Measurements from ENCODE around the gene TMEM89.

Gene TMEM89, protein sequence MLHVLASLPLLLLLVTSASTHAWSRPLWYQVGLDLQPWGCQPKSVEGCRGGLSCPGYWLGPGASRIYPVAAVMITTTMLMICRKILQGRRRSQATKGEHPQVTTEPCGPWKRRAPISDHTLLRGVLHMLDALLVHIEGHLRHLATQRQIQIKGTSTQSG

DNA sequence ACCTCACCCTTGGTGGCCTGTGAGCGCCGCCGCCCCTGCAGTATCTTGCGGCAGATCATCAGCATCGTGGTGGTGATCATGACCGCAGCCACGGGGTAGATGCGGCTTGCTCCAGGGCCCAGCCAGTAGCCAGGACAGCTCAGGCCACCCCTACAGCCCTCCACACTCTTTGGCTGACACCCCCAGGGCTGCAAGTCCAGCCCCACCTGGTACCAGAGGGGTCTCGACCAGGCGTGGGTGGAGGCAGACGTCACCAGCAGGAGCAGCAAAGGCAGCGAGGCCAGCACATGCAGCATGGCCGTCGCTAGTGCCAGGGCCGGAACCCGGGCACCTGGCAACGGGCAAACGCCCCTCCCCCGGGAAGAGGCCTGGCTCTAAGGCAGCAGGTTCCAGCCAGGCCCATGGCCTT lies at the start of gene TMEM89:
TSS of gene TMEM89 (minus strand) at position 309 of the 409 bp plus-strand sequence. CDS start at position 296, 13 bp downstream.
- DNase-seq, result no peak

DNA sequence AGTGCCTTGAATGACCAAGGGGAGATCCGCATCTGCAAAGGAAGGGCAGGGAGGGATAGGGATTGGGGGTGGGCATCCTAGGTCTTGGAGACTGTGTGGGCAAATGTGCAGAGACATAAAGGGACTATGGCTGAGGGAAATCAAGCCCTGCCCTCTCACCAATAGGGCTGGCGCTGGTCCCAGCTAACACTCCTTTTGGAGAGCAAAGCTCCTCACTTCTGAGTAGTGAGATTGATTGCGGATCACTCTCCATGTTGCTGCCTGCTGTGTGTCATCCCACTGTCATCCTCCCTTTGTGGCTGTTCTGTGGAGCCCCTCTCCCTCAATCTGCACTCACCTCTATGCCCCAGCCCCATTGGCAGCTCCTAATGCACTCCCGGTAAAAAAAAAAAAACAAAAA lies 43.4 kb upstream of the TMEM89 start:
- DNase-seq, result no peak

DNA sequence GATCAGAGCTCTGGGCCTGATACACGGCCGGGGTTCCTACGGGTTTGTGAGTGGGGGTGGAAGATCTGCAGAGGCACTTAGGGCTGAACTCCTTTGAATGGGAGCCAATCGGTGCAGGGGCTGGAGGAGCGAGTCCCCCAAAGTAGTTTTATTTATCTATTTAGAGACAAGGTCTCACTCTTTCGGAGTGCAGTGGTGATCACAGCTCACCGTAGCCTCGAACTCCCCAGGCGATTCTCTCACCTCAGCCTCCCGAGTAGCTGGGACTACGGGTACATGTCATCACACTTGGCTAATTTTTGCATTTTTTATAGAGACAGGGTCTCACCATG lies 42.7 kb upstream of the TMEM89 start:
- no peak for DNase-seq

DNA sequence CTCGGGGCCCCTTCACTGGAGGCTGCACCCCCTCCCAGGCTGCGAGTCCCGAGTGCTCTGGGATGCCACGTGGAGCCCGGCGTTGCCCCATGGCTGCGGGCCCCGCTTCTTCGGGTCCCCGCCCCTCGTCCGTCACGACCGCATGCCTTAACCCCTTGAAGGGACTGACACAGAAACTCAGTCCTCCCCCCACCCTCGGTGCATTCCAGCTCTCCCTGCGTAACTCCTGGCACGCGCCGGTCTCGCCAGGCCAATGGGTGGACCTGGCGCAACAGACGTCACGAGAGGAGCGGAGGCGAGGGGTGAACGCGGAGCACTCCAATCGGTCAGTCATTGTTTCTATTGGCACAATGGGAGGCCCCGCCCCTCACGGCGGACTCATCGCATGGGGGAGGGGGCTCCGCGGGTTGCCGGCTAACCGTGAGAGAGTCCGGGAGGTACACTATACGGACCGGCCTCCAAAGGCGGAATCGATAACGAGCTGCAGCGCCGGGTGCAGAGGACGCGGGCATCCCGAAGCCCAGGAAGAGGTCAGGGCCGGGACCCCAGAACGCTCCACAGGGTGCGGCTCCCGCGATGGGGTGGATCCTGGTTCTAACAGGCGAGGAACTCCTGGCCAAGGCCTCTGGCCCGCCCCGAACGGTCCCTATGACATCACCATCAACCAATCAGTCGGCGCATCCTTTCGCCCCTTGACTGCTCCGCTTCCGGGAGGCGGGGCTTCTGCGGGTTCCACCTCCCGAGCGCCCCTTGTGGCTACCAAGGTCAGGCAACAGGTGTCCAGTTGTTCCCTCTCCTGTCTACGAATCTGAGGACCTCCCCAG lies 42.1 kb upstream of the TMEM89 start:
- peak; percentile 96 to 98 for DNase-seq

DNA sequence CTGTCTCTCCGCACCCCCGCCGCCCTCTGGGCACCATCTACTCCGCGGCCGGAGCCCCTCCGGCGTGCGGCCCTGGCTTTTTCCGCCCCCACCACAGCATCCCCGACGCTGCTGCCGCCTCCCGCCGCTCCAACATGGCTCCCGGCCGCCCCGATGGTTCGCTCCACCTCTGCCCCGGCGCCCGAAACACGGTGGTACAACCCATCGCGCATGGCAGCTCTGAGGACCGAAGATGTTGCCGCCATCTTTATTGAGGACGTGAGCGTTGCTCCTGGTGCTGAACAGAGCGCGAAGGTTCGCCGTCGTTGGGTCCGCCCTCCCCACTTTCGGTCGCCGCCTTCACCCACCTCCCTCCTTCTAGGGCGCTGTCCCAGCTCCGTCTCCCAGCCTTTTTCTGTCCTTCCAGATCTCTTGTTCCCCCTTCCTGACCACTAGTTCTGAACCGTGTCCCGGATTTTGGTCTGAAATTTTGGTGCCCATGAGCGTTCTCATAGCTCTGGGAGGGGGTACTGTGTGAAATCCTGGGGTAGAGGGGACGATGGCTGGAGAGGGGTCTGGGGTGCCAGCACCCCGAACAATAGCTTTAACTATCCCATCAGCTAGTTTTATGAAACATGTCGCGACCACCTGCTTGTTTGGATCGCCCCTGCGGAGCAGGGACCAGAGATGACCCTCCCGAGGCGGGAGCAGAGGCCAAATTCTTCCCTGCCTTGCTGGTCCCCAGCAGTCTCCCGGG lies 41.4 kb upstream of the TMEM89 start, which contains the start of gene CELSR3:
TSS of gene CELSR3 (minus strand) at position 134 of the 736 bp plus-strand sequence. CDS start 252 bp downstream, outside the sequence.
- DNase-seq, result peak; percentile 43 to 91

DNA sequence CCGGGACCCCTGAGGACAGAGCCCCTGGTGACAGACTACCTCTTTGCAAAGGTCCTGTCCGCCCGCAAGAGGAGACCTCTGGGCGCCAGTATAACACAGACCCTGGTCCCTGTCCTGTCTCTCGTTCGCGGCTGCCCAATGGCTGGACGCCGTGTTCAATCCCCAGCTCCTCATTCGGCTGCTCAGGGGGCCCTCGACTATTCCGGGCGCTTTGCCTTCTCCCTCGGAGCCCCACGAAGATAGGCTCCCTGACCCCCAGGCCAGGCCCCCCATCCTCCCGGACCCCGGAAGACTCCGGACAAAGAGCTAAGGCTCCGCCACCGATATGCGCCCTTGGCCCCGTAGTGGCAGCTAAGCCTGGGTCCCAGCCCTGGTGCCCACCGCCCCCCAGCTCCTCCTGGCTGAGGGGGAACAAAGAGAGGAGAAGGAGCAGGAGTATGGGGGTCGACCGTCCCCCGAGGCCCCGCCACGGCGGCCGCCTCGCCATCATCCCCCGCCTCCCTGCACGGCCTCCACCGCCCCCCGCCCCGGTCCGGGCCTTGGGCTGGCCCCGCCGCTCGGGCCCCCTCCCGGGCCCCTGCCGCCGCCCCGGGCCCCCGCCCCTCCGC lies 40.7 kb upstream of the TMEM89 start:
- no peak for DNase-seq

DNA sequence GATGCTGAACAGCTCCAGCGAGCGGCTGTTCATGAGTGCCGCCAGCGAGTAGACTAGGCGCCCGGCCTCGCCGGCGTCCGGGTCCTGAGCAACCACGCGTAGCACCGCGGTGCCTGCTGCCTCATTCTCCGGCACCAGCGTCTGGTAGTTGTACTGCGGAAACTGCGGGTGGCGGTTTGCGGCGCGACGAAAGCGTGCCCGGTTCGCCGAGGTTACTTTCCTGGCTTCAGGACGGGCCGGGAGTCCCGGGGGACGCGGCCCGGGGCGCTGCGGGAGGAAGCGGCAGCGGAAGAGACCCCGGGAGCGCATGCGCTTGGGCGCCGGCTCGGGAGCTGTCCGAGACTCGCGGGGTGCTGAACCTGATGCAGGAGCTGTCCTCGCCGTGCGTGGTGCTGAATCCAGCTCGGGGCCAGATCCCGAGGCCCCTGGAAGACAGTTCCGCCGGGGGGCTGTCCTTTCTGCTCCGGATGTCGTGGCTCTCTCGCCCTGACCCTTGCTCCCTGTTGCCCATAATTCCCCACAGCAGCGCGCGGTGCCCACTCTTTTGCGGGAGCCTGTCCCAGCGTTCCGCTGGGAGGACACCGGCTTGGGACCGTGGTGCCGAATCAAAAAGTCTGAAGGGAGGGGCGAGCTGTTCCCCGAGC lies 40.1 kb upstream of the TMEM89 start:
- DNase-seq, result no peak

DNA sequence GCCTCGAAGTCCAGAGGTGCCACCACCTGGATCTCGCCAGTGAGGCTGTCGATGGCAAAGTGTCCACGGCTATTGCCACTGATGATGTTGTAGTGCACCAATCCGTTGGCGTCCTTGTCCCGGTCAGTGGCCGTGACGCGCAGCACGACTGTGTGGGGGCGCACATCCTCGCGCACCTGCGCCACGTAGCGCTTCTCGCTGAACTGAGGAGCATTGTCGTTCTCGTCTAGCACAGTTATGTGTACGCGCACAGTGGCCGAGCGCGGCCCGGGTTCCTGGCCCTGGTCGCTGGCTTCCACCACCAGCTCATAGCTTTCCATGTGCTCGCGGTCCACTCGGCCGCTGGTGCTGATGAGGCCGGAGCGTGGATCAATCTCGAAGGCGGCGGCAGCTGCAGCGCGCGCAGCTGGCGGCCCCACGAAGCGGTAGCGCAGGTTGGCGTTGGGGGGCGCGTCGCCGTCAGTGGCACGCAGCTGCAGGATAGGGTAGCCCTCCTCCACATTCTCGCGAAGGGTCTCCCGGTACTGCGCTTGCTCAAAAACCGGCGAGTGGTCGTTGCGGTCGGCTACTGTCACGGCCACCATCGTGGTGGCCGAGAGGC lies 39.3 kb upstream of the TMEM89 start:
- DNase-seq, result no peak

DNA sequence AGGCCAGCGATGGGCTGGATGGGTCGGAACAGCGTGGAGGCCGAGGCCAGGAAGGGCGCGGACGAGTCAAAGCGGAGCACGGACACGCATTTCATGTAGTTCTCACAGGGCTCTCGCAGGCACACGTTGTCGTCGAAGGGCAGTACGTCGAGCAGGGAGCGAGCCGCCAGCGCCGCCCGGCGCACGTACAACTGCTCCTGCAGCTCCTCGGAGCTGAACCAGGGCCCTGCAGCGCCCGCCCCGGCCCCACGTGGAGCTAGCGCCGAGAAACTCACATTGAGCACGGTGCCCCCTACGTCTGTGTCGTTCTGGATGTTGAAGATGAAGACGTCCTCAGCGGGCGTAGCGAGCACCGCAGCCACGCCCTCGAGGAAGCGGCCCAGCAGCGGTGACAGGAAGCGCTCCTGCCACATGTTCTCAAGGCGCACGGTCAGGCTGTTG lies 35.3 kb upstream of the TMEM89 start:
- no peak for DNase-seq

DNA sequence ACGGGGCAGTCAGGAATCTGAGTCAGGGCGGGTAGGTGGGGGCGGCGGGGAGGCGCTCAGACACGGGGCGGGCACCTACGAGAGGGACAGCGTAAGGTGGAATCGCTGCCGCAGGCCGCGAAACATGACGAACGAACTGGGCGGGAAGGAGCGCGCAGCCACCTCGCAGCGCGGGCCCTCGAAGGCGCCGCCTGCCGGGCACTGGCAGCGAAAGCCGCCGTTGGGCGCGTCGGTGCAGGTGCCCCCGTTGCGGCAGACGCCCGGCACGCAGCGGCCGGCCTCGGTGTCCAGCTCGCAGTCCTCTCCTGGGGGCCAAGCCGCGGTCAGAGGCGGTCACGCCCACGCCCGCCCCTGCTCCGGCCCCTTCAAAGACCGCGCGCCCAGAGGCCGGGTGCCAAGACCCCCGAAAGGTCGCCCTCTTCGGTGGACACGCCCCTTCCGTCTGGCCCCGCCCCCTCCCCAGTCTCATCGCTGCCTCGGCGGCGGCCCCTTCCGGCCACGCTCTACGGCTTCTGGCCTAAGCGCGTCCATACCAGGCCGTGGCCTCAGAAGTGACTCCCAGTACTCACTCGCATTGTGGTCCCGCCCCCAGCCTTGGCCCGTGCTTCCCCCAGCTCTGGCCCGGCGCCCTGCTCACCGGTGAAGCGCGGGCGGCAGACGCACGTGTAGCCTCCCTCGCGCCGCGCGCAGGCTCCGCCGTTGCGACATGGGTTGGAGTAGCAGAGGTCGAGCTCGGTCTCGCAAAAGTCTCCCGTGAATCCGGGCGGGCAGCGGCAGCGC lies 34.7 kb upstream of the TMEM89 start:
- DNase-seq, result no peak

DNA sequence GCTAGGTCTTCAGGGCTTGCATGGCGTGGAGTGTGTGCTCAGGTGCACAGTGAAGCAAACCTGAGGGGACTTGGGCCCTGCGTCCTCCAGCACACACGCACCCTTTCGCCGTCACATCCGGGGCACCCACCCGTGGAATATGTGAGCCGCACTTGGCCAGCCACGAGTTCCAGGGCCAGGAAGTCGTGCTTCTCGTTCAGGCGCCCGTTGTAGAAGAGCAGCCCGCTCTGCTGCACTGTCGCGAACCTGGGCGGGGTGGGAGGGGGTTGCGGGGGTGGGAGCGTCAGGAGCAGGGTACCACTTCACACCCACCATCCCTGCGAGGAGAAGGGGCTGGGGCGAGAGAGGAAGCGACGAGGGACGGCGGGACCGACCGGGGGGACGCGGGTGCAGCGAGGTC lies 34.0 kb upstream of the TMEM89 start:
- no peak for DNase-seq

DNA sequence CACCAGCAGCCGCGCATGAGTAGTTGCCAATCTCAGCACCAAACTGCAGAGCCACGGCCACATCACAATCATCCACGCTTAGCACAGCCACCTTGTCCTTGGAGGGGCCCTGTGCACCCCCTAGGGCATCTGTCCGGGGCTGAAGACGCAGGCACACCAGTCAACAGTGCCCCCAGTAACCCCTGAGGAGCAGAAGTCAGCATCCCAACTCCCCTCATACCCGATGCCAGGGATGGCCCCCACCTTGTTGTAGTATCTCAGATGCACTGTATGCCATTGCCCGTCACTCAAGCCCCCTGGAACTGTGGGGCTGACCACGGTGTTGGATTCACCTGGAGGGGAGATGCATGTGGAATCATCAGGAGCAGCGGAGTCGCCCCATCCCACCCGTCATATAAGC lies 33.5 kb upstream of the TMEM89 start:
- no peak for DNase-seq

DNA sequence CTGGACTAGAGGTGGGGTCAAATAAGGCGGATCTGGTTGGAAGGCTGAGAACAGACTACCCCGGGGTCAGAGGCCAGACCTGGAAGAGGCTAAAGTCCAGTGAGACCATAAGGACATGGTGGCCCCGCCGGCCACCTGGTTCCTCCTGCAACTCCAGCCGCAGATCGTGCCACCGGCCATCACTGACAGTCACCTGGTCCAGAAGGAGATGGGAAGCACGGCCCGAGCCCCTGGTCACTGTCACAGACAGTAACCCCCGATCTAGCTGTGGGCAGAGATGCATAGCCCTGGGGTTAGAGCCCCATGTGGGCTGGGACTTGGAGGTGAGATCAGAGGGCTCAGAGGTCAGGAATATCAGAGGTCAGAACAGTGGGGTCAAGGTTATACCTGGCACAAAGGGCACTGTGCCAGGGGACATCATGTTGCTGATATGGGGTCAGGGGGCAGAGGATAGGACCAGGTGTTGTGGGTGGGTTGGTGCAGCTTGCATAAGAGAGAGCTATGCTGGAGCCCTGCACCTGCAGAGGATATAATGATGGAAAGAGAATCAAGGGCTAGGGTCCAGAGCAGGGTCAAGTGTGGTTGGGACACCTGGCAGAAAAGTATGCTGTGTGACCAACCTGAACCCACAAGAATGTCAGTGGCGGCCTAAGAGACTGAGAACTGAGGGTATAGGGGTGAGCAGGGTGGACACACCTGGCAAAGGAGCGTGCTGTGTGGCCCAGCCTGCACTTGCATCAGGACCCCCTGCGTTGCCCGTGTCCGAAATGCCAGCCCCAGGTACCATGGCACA lies 31.6 kb upstream of the TMEM89 start:
- DNase-seq, result no peak

DNA sequence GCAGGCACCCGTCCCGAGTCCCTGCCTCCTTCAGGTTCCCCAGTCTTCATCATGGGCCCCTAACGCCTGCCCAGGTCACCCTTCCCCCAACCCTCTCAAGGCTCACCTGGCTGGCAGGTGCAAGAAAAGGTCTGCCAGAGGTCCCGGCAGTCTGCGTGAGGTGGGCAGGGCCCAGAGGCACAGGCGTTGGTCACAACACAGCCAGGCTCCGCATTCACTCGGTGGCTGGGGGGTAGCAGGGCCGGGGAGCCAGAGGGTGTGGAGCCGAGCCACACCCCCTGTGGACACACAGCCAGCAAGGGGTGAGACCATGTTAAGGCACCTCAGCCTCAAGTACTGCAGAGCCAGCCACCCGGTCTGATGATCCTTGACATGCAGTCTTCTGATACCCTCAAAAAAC lies 30.2 kb upstream of the TMEM89 start:
- no peak for DNase-seq

DNA sequence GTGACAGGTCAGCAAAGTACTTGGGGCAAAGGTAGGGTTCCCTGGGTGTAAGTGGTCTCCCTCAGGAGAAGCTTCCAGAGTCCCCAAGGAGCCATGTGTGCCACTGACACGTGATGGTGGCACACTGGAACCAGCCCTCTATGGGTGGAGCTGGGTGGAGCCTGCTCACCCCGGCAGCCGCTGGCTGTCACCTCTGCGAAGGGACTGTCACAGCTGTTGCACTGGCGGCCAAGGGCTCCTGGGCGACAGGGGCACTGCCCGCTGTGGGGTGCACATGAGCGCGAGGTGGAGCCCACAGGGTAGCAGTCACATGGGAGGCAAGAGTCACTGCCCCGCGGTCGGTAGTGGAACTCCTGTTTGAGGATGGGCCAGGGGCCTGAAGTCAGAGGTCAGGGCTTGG lies 29.2 kb upstream of the TMEM89 start:
- DNase-seq, result no peak

DNA sequence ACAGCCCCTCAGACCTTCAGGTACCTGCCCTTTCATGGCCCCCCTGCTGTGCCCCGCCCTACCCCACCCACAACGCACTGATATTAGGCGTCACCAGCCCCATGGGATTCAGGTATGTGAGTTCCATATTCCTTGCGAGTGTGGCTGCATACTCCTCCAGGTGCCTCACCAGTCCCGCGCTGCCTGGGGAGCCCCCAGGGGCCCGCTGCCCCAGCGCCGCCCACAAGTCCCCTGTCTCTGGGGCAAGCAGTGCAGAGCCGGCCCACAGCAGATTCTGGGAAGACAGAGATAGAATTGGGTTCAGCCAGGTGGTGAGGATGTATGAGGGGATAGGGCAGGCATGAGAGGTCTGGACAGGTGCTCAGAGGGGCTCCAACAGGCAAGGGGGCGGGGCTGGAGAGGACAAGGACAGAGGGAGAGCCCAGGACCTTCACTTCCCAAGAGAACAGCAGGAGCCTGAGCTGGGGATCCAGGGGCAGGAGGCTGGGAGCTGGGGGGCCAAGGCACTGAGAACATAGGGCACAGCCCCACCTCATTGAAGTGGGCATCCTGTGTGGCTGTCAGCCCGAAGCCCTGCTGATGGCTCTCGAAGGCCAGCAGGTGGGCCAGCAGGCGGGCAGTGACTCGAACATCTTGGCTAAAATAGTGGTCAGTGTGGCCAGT lies 26.8 kb upstream of the TMEM89 start:
- no peak for DNase-seq

DNA sequence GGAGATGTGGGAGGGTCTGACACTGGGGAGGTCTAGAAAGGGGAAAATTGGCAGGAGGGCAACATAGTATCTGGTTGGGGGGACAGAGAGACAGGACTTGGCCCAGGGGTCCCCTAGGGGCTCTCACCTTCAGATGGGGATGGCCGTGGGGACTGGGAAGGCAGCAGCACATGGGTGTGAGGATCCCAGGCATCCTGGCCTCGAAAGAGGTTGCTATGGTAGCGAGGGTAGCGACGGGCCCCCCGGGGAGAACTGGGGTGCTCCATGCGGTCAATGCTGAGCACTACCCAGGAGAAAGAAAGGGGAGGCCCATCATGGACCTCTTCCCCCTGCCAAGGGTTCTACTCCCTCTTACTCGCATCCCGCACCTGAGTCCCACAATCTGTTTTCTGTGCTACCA lies 26.1 kb upstream of the TMEM89 start:
- no peak for DNase-seq

DNA sequence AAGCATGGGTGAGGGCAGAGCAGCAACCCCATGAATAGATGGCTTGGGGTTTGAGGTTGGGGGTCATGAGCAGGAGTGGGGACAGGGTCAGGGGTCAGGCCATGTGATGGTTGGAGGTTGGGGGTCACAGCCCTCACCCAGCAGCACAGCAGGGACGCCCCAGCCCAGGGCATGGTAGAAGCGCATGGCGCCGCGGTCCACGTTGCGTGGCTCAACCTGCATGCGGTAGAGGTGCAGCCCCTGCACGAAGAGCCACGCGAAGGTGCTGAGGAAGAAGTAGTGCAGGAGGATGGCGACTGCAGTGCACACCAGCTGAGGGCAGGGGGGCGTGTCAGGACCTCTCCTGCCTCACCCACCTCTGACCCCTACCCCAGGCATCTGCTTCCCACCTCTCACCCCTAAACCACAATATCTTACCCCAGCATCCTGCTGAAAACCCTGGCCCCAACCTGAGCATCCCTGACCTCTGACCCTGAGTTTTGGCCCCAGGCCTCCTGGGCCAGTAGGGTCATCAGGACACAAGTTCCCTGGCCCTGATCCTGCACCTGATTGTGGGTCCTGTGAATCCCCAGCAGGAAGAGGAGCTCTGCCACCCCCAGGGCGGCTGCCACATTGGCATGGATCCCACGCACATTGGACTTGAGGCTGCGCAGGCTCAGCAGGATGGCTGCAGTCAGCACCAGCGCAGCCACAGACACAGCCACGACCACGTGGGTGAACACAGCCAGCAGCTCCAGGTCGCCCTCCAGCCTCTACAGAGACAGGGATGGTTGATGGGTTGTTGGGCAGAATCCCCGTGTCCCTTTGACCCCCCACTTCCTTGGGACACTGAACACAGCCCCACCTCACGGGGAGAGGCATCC lies 23.6 kb upstream of the TMEM89 start:
- no peak for DNase-seq

DNA sequence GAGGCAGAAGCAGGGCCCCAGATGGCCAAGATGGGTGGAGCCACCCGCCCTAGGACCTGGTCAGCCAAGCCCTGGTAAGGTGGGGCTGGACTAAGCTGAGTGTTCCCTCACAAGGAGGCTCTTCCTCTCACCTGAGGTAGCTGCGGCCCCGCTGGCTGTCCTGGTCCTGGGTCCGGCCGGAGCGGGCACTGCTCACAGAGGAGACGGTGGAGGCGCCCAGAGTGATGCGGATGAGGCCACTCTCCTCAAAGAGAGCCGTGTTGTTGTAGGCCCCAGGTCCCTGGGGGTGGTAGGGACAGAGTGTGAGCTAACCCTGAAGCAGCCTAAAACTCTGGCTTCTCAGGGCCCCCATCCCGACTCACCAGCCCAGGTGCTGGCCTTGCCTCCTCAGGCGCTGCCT lies 21.0 kb upstream of the TMEM89 start:
- DNase-seq, result no peak
